ENCODE results near the gene HIPK3. TPM values are rescaled to one million over a fixed set of nuclear protein-coding genes. Genes with fewer than 3 reads are reported as not detected.
"Not testable (repeated sequence)": the region's sequence is repeated elsewhere in the genome, so short reads cannot be mapped to it uniquely, and the experiment has no call there.

The HIPK3 gene
- total RNA-seq, 1 experiment from 2014 or later = 37.8 TPM

DNA sequence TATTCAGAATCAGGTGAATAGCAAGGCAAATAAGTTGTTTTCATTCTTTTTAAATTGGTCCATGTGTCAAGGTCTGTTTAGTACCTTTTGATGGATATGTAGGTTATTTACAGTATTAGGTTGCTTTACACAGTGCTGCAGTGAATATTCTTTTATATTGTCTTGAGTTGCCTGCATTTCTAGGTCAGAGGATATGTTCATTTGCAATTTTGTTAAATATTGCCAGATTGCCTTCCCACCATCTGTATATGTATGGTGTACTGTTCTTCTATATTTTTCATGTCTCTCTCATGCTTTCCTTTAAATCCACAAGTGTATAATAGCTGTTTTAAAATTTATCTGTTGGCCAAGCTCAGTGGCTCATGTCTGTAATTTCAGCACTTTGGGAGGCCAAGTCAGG is 24.6 kb downstream of the HIPK3 start:
- in situ Hi-C loops (cut with HindIII; ENCODE audit: low pct_unique_long_range_greater_than_20kb, low sequenced_read_pairs) = no loop called here
- DNase-seq (ENCODE audit: low read depth, low spot score) = no peak

DNA sequence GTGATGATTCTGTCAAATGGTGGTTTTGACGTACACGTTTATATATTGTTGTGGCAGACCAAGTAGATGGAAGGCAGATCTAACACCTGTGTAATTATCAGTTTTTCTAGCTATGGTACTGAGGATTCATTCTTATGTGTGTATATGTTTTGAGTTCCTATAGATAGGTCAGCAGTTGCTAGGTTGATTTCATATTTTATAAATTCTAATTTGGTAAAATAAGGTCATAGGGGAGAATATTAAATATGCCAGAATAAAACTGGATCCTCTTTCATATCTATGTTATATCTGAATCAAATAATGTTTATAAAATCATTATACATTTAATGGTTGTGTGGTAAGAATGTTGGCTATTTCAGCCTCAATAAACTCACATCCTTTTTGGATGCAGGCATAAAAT is 27.6 kb downstream of the HIPK3 start:
- in situ Hi-C loops (cut with HindIII; ENCODE audit: low pct_unique_long_range_greater_than_20kb, low sequenced_read_pairs) = no loop called here
- no peak for DNase-seq (ENCODE audit: low read depth, low spot score)

DNA sequence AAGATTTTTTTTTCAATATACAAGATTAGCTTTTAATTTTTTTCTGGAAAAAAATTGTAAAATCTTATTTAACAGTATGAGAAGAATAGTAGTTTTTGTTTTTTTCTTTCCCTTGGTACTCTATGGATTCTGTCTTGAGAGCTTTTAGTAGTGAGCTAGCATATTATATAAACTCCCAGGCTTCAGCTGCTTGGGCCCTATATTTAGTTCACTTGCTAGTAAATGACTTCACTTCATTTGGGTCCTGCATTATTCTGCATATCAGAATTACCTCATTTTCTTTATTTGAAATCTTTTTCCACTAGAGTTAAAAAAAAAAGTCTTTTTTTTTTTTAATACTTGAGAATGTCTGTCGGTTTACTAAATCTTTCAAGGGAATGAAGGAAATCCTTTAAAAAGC is 33.1 kb downstream of the HIPK3 start:
- in situ Hi-C loops (cut with HindIII; ENCODE audit: low pct_unique_long_range_greater_than_20kb, low sequenced_read_pairs) = no loop called here
- DNase-seq (ENCODE audit: low read depth, low spot score) = no peak

DNA sequence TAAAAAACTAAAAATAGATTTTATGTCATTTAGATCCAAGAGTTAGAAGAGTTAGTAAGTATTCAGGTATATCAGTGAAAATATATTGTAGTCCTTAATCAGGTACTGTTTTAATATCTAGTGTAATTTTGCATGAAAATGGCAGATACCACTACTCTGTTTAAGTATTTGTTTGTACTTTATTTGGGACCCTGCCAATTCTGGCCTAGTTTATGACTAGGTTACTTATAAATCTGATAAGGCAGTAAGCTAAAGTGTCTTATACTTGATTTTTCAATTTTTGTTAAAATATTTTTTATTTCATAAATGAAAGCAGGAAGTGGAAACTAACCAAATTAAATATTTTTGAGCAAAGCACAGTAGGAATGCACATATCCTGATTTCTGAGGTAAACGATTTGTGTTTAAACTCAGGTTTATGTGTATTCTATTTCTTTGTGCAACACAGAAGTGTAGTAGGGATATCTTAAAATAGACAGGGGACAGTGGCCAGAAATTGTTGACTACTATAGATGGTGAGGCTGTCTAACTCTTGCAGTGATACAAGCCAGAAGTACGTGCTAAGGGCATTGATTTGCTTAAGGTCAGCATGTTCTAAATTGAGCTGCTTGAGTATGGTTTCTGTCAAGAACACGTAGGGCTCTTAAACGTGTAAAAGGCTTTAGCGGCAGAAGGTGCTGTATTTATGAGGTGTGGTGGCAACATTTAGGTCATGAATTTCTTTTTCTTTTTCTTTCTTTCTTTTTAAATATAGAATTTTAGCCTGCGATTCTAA is 34.0 kb downstream of the HIPK3 start:
- DNase-seq (ENCODE audit: low read depth, low spot score) = no peak
- in situ Hi-C loops (cut with HindIII; ENCODE audit: low pct_unique_long_range_greater_than_20kb, low sequenced_read_pairs) = no loop called here

DNA sequence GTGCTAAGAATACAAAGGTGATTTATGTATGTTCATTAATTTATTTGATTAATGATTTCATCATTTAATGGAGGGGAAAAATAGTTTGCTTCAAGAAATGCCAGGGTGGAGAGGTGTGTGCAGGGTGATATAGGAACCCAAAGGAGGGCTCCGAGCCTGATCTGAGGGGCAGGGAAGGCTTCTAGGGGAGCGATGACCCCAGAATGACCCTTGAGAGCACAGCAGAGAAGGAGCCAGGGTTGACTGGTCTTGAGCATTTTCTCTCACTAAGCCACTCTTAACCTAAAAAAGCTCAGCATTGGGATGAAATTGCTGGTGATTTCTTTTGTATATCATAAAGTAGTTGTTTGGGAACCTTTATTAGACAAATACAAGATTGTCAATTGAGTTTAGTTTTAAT is 35.1 kb downstream of the HIPK3 start:
- no peak for DNase-seq (ENCODE audit: low read depth, low spot score)
- in situ Hi-C loops (cut with HindIII; ENCODE audit: low pct_unique_long_range_greater_than_20kb, low sequenced_read_pairs) = no loop called here

DNA sequence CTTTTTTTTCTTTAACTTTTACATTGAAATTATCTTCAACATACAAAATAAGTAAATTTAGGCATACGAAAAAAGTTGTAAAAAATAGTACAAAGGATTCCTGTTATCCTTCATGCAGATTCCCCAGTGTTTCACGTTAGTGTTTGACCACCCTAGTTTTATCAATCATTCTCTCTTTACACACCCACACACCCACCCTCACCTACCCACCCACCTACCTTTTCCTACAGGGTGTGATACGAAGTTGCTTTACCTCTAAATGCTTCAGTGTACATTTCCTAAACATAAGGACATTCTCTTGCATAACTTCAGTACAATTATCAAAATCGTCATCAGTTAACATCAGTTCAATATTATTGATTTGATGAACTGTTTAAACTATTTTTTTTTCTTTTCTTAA is 37.0 kb downstream of the HIPK3 start:
- in situ Hi-C loops (cut with HindIII; ENCODE audit: low pct_unique_long_range_greater_than_20kb, low sequenced_read_pairs) = no loop called here
- DNase-seq (ENCODE audit: low read depth, low spot score) = no peak

DNA sequence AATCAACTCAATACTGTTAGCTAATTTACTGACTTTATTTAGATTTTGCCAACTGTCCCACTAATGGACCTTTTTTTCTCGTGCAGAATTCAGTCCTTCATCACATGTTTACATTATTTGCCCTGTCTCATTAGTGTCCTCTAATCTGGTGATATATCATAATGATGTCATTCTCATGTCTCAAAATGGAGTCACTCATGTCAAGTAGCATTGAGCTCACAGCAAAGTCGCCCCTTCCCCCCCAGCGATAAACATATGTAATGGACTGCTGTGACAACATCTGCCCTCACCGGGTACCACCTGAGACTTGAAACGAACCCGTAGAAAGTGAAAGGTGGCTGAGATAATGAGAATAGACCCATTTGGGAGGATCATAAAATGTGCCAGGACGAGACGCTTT is 37.6 kb downstream of the HIPK3 start:
- in situ Hi-C loops (cut with HindIII; ENCODE audit: low pct_unique_long_range_greater_than_20kb, low sequenced_read_pairs) = no loop called here
- no peak for DNase-seq (ENCODE audit: low read depth, low spot score)

DNA sequence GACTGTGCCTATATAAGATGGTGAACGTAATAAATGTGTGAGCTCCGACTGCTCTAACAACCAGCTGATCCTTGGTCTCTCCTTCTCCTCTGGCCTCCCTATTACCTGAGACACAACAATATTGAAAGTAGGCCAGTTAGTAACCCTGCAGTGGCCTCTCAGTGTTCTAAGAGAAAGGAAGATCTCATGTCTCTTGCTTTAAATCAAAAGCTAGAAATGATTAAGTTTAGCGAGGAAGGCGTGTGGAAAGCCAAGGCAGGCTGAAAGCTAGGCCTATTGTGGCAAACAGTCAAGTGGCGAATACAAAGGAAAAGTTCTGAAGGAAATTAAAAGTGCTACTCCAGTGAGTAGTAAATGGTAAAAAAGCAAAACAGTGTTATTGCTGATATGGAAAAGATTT is 39.5 kb downstream of the HIPK3 start:
- in situ Hi-C loops (cut with HindIII; ENCODE audit: low pct_unique_long_range_greater_than_20kb, low sequenced_read_pairs) = no loop called here
- no peak for DNase-seq (ENCODE audit: low read depth, low spot score)

DNA sequence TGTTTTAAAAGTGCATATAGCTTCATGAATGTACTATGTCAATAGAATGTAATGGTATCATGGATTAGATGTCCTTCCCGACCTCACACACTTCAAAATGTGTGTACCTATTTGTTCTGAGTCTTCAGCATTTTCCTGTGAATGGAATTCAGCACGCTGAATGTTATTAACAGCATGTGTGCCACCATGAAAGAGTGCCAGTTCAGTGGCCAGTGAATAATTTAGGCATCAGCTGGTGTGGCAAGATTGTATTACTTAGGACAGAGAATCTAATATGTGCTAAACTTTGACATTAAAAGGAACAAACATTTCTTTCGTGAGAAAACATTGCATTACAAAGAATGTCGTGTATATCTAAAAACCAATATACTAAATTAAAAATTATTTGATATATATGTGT is 46.4 kb downstream of the HIPK3 start:
- in situ Hi-C loops (cut with HindIII; ENCODE audit: low pct_unique_long_range_greater_than_20kb, low sequenced_read_pairs) = no loop called here
- no peak for DNase-seq (ENCODE audit: low read depth, low spot score)

DNA sequence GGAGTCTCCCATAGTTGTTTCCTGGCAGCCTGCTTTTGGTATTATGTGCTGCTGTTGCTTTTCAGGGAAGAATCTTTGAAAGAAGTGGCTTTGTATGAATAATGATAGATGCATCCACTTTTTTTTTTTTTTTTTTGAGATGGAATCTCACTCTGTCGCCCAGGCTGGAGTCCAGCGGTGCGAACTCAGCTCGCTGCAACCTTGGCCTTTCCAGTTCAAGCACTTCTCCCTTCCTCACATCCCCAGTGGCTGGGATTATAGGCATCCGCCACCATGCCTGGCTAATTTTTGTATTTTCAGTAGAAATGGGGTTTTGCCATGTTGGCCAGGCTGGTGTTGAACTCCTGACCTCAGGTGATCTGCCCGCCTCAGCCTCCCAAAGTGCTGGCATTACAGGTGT is 49.6 kb downstream of the HIPK3 start:
- in situ Hi-C loops (cut with HindIII; ENCODE audit: low pct_unique_long_range_greater_than_20kb, low sequenced_read_pairs); DNase-seq (ENCODE audit: low read depth, low spot score): not testable (repeated sequence)

DNA sequence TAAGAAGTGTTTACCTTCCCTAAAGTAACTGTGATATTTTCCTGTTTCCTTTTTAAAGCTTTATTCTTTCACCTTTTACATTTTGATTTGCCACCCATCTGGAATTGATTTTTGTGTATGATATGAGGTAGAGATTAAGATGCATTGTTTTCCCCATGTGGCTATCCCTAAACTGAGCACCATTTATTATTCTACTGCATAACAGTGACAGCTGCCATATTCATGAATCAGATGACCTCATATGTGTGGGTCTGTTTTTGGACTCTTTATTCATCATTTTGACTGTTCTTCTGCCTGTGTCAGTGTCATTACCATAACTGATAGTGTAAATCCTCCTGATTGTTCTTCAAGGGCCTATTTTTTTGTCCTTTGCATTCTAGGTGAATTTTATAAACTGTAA is 50.8 kb downstream of the HIPK3 start:
- peak; percentile 9 for DNase-seq (ENCODE audit: low read depth, low spot score)
- in situ Hi-C loops (cut with HindIII; ENCODE audit: low pct_unique_long_range_greater_than_20kb, low sequenced_read_pairs) = no loop called here

DNA sequence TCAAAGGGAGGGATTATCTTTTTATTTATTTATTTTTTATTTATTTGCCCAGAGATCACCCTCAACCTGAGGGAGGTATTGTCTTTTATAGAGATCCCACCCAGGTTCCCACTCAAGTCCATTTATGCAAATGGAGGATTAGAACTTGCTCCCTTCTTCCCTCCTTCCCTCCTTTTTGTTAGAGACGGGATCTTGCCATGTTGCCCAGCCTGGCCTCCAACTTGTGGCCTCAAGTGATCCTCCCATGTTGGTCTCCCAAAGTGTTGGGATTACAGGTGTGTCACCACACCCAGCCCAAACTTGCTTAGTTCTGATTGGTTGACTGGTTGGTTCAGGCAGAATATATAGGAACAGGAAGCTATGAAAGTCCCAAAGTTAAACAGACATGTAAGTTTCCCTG is 51.9 kb downstream of the HIPK3 start:
- in situ Hi-C loops (cut with HindIII; ENCODE audit: low pct_unique_long_range_greater_than_20kb, low sequenced_read_pairs) = no loop called here
- DNase-seq (ENCODE audit: low read depth, low spot score) = no peak

DNA sequence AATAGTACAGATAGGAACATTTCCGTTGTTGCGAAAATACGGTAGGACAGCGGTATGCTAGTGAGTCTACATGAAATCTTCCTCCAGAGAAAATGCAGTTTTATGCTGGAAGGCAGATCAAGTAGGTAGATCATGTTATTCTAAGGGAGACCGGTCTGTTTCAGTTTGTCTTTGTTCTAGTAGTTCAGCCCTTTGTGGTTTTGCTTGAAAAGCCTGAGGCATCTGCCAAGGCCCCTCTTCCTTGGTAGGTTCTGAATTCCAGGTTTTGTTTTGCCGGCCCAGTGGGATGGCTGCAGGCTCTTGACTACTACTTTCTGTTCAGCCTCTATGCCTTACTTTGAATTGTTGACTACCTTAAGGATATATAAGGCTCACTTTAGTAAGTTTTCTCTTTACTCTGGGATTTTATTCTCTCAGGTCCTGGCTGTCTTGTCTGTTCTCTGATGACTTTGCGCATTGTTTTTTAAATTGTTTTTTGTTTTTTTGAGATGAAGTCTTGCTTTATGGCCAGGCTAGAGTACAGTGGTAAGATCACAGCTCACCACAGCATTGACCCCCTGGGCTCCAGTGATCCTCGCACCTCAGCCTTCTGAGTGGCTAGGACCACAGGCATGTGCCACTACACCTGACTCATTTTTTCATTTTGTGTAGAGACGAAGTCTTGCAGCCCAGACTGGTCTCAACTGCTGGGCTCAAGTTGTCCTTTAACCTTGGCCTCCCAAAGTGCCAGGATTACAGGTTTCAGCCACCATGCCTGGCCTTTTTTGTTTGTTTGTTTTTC is 53.7 kb downstream of the HIPK3 start:
- in situ Hi-C loops (cut with HindIII; ENCODE audit: low pct_unique_long_range_greater_than_20kb, low sequenced_read_pairs) = no loop called here
- peak; percentile 43 for DNase-seq (ENCODE audit: low read depth, low spot score)

DNA sequence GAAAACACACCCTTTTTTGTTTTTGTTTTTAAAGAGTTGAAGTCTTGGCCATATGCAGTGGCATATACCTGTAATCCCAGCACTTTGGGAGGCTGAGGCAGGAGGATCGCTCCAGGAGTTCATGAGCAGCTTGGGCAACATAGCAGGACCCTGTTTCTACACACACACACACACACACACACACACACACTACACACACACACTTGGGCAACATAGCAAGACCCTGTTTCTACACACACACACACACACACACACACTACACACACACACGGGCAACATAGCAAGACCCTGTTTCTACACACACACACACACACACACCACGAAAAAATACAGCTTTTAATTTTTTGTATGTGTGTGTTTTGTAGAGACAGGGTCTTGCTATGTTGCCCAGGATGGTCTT is 54.5 kb downstream of the HIPK3 start:
- no peak for DNase-seq (ENCODE audit: low read depth, low spot score)
- in situ Hi-C loops (cut with HindIII; ENCODE audit: low pct_unique_long_range_greater_than_20kb, low sequenced_read_pairs) = no loop called here

DNA sequence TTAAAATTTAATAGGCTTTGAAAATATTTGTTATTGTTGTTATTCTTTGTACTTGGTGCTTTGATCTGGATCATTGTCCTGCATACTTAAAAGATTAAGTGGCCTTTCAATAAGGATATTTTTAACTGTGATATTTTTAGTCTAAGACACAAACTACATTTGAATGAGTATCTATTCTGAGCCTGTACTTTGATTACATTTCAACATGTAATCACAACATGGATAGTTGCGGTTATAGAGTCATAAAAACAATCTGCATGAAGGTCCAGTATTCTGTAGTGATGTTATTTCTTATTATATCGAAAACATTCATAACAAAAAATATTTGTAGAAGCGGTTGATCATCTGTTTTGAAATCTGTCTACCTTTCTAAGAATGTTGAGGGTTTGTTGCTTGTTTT is 58.6 kb downstream of the HIPK3 start:
- in situ Hi-C loops (cut with HindIII; ENCODE audit: low pct_unique_long_range_greater_than_20kb, low sequenced_read_pairs) = no loop called here
- no peak for DNase-seq (ENCODE audit: low read depth, low spot score)

DNA sequence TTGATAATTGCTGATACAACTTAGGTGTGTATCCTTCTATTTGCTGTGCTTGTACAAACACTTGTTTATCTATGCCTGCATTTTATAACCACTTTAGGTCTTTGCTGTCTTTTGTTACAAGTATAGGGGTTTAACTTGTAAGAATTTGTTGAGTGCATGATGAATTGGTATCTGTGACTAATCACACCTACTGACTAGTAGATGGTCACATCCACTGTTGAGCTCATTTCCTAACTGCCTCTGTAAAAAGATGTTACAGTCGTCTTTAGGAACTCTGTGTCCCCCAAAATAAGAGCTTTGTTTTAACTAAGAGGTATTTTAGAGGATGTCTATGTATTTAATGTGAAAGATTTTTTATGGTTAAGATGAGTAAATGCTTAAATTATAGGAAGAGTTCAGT is 60.5 kb downstream of the HIPK3 start:
- in situ Hi-C loops (cut with HindIII; ENCODE audit: low pct_unique_long_range_greater_than_20kb, low sequenced_read_pairs) = no loop called here
- no peak for DNase-seq (ENCODE audit: low read depth, low spot score)

DNA sequence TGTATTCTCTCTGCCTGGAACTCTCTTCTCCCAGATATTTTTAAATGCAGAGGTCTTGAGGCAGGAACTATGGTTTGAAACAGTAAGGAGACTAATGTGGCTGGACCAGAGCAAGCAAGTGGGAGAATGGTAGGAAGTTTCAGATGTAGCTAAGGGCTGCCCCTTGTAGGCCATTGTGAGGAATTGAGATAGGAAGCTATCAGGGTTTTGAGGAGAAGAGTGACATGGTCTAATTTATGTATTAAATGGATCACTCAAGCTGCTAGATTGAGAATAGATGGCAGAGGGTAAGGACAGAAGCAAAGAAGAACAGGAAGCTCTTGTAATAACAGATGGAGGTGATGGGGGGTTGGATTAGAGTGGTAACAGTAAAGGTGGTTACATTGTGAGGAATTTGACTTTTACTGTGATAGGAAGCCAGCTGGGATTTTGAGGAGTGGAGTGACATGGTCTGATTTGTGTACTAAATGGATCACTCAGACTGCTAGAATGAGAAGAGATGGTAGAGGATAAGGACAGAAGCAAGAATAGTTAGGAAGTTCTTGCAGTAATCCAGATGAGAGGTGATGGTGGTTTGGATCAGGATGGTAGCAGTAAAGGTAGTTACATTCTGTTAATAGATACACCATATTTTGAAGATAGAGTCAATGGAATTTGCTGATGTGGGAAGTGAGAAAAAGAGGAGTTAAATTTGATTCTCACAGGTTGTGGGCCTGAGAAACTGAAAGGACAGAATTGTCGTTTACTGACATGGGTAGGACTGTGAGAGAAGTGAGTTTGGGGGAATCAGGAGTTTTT is 63.0 kb downstream of the HIPK3 start:
- DNase-seq (ENCODE audit: low read depth, low spot score) = peak; percentile 38
- in situ Hi-C loops (cut with HindIII; ENCODE audit: low pct_unique_long_range_greater_than_20kb, low sequenced_read_pairs) = no loop called here

DNA sequence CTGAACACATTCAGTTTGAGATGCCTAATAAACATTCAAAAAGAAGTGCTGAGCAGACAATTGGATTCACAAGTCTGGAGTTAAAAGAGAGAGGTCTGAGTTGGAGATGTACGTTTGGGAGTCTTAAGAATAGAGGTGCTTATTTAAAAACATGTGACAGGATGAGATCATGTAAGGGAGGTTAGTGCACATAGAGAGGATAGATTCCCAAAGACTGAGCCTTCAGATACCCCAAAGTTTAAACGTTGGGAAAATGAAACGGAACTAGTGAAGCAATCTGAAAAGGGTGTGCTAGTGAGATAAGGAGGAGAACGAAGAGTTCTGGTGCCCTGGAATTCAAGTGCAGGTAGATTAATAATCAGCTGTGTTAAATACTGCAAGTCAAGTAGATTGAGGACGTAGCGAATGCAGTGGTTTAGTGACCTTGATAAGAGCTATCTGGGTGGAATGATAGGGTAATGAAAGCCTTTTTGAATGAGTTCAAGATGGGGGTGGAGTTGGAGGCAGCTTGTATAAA is 63.7 kb downstream of the HIPK3 start:
- in situ Hi-C loops (cut with HindIII; ENCODE audit: low pct_unique_long_range_greater_than_20kb, low sequenced_read_pairs) = no loop called here
- DNase-seq (ENCODE audit: low read depth, low spot score) = no peak

Data from SK-MEL-5 (cell line).